ENCODE measurements around the gene CDH23.

DNA sequence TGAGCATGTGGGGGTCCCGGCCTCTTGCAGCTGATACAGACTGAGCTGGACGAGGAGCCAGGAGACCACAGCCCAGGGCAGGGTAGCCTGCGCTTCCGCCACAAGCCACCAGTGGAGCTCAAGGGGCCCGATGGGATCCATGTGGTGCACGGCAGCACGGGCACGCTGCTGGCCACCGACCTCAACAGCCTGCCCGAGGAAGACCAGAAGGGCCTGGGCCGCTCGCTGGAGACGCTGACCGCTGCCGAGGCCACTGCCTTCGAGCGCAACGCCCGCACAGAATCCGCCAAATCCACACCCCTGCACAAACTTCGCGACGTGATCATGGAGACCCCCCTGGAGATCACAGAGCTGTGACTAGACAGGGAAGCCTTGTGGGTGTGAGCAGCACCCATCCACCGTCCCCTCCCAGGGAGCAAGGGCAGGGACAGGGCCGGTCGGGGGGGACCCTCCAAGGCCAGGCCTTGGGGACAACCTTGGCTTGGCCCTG, 418.2 kb downstream of the CDH23 start:
- TF ChIP-seq CTCF (IDR thresholded peaks at IDR 0.05): peak in 1 of 2 donors; percentile 1
- TF ChIP-seq POLR2A (IDR thresholded peaks at IDR 0.05): no peak
- no peak for TF ChIP-seq POLR2AphosphoS5 (IDR thresholded peaks at IDR 0.05)

Data from suprapubic skin (tissue), 4 donors.